NT2/D1 (cell line): ENCODE measurements around the gene MED13.
"Not testable (repeated sequence)": the region's sequence is repeated elsewhere in the genome, so short reads cannot be mapped to it uniquely, and the experiment has no call there.

ENCODE experiments used
- SUZ12 ChIP-seq: IDR thresholded peaks from 2 replicates; pipeline ENCODE4 v1.6.1; 2011; ENCODE audit not compliant: insufficient read length, insufficient read depth; ENCODE audit errors: extremely low read depth
- YY1 ChIP-seq: IDR thresholded peaks from 2 replicates; pipeline ENCODE4 v1.6.1; 2011; ENCODE audit not compliant: insufficient read length, insufficient read depth
- ZNF274 ChIP-seq: IDR thresholded peaks from 2 replicates; pipeline ENCODE4 v1.6.1; 2011; ENCODE audit warnings: mild to moderate bottlenecking, low read depth, low read length

DNA sequence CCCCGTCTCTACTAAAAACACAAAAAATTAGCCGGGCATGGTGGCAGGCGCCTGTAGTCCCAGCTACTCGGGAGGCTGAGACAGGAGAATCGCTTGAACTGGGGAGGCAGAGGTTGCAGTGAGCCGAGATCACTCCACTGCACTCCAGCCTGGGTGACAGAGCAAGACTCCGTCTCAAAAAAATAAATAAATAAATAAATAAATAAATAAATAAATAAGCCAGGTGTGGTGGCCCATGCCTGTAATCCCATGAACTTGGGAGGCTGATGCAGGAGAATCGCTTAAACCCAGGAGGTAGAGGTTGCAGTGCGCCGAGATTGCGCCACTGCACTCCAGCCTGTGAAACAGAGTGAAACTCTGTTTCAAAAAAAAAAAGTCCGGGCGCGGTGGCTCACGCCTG lies 149.9 kb downstream of the MED13 start:
- not testable (repeated sequence) for TF ChIP-seq SUZ12, ZNF274, YY1
